GM12892 (cell line): ENCODE results near the gene KCNT1.

ENCODE experiments used
- DNase-seq: peaks from one replicate; pipeline ENCODE4 v3.0.0; 2011; ENCODE audit not compliant: insufficient read length
- FAIRE-seq: peaks from 2 replicates; lab custom pipeline; 2011; peaks lifted over from hg19 to GRCh38; lab: Jason Lieb, UNC
- POLR2A ChIP-seq: IDR thresholded peaks from 2 replicates; pipeline ENCODE4 v1.6.1; 2011; ENCODE audit warnings: low read depth, low read length, control low read depth
- POLR2AphosphoS5 ChIP-seq: IDR thresholded peaks from 2 replicates; pipeline ENCODE4 v1.6.1; 2011; ENCODE audit warnings: low read depth, low read length, control low read depth
- TAF1 ChIP-seq: IDR thresholded peaks from 2 replicates; pipeline ENCODE4 v1.6.1; 2011; ENCODE audit warnings: low read depth, mild to moderate bottlenecking, control low read depth, low read length, borderline replicate concordance

Gene KCNT1

GRCh38 chr9:135792268-135793128, 90.5 kb downstream of the KCNT1 start:
- FAIRE-seq (no peak), DNase-seq (no peak)
- TF ChIP-seq TAF1 (no peak), POLR2A (no peak), POLR2AphosphoS5 (no peak)

- no peak for TF ChIP-seq POLR2A
- TF ChIP-seq TAF1: no peak
- no peak for TF ChIP-seq POLR2AphosphoS5
- DNase-seq (no peak), FAIRE-seq (no peak)
Measured at GRCh38 chr9:135793221-135794056, 91.5 kb downstream of the KCNT1 start.

- no peak for DNase-seq
- no peak for FAIRE-seq
- TF ChIP-seq TAF1 (no peak), POLR2AphosphoS5 (no peak), POLR2A (no peak)
Measured at GRCh38 chr9:135794057-135794335, 92.0 kb downstream of the KCNT1 start.

- no peak for FAIRE-seq
Measured at GRCh38 chr9:135794361-135794885, 92.4 kb downstream of the KCNT1 start.

GRCh38 chr9:135795391-135795790, 93.4 kb downstream of the KCNT1 start:
- no peak for DNase-seq
- no peak for FAIRE-seq
- TF ChIP-seq TAF1 (no peak), POLR2A (no peak), POLR2AphosphoS5 (no peak)

More at GRCh38 chr9:135794361-135794885, 92.4 kb downstream of the KCNT1 start:
- no peak for TF ChIP-seq TAF1
- no peak for TF ChIP-seq POLR2AphosphoS5
- no peak for TF ChIP-seq POLR2A
- DNase-seq: no peak

- no peak for DNase-seq
- FAIRE-seq: no peak
- TF ChIP-seq TAF1 (no peak), POLR2AphosphoS5 (no peak), POLR2A (no peak)
Measured at GRCh38 chr9:135796784-135797485, 95.0 kb downstream of the KCNT1 start.

GRCh38 chr9:135797507-135798262, 95.7 kb downstream of the KCNT1 start:
- FAIRE-seq (no peak), DNase-seq (no peak)
- TF ChIP-seq POLR2AphosphoS5 (no peak), TAF1 (no peak), POLR2A (no peak)

- DNase-seq: no peak
- no peak for FAIRE-seq
- TF ChIP-seq POLR2A (no peak), TAF1 (no peak), POLR2AphosphoS5 (no peak)
Measured at GRCh38 chr9:135798263-135798585, 96.2 kb downstream of the KCNT1 start.

- DNase-seq (no peak), FAIRE-seq (no peak)
- TF ChIP-seq TAF1 (no peak), POLR2A (no peak), POLR2AphosphoS5 (no peak)
Measured at GRCh38 chr9:135799261-135799660, 97.3 kb downstream of the KCNT1 start.

GRCh38 chr9:135801070-135801469, 99.1 kb downstream of the KCNT1 start:
- no peak for FAIRE-seq
- no peak for TF ChIP-seq POLR2A
- no peak for TF ChIP-seq POLR2AphosphoS5
- TF ChIP-seq TAF1: no peak
- DNase-seq: no peak
